ENCODE measurements around the gene TTL.
A peak's percentile ranks its signal among the peaks of the same experiment; 100 is the strongest.
"Not testable (repeated sequence)": the region's sequence is repeated elsewhere in the genome, so short reads cannot be mapped to it uniquely, and the experiment has no call there.

Gene TTL

GRCh38 chr2:112481528-112482233, at the start of gene TTL:
Gene TTL, plus strand, starts transcription at chr2:112482156. Its CDS starts 189 bp downstream, at chr2:112482345.
- peak; percentile 78 for ATAC-seq
- Mint-ChIP-seq H3K27me3 (no peaks in the 10 kb centered on the region), H3K27ac (peak within 1 kb of the TSS; percentile 86 to 93), H3K4me1 (peaks cover 40% of the 10 kb centered on the region), H3K4me3 (peak within 1 kb of the TSS; percentile 93 to 95), H3K9me3 (no peaks in the 10 kb centered on the region)
- peak; percentile 68 to 73 for DNase-seq

GRCh38 chr2:112432390-112432734, 49.6 kb upstream of the TTL start:
- H3K9me3 Mint-ChIP-seq, ATAC-seq: not testable (repeated sequence)
- H3K27me3 Mint-ChIP-seq, result peaks cover 13% of the 10 kb centered on the region
- DNase-seq, result peak in 1 of 2 donors; percentile 38
- H3K27ac Mint-ChIP-seq, result peak overlapping the region; percentile 85 to 97
- peaks cover 18% of the 10 kb centered on the region for H3K4me1 Mint-ChIP-seq
- peak overlapping the region; percentile 87 to 88 for H3K4me3 Mint-ChIP-seq

DNA sequence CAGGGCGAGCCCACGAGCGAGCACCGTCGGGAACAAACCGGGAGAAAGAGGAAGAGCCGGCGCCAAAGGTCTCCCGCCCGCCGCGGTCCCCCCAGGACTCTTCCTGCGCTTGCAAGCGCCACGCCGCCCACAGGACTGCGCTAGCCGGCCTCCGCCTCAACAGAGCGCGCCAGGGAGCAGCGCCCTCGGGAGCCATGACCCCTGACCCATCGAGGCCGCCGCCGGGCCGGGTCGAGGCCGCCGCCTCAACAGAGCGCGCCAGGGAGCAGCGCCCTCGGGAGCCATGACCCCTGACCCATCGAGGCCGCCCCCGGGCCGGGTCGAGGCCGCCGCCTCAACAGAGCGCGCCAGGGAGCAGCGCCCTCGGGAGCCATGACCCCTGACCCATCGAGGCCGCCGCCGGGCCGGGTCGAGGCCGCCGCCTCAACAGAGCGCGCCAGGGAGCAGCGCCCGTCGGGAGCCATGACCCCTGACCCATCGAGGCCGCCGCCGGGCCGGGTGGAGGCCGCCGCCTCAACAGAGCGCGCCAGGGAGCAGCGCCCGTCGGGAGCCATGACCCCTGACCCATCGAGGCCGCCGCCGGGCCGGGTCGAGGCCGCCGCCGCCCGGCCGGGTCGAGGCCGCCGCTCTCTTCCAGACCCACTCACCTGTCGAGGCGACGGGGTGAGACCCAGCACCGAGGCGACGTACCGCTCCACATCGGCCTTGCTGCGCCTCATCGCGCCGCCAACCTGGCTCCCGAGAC, 49.0 kb upstream of the TTL start:
- Mint-ChIP-seq H3K4me3 (peak overlapping the region; percentile 87 to 88), H3K27ac (peak overlapping the region; percentile 85 to 97), H3K4me1 (peaks cover 18% of the 10 kb centered on the region), H3K27me3 (peaks cover 13% of the 10 kb centered on the region)
- DNase-seq, result peak; percentile 56 to 58
- ATAC-seq, result peak; percentile 68
- H3K9me3 Mint-ChIP-seq, result not testable (repeated sequence)

DNA sequence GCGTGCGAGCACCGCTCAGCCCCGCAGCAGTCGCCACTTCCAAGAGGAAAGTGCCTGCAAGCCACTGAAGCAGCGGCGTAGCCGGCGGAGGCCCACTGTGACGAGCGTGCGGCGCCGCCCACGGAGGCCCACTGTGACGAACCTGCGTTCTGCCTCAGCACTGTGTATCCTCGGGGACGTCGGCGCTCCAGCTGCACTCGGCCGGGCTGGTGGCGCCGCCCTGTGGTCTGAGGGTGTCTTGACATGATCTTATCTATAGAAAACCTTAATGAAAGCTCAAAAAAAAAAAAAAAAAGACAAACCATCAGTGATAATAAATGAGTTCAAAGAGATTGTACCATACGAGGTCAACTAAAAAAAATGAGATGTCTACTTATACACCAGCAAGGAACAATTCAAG, 48.5 kb upstream of the TTL start, which contains the start of gene RGPD8:
RGPD8 (minus strand) TSS at position 166 of the 400 bp plus-strand sequence. CDS start 192 bp downstream, outside the sequence.
- H3K4me1 Mint-ChIP-seq, result peaks cover 18% of the 10 kb centered on the region
- peaks cover 13% of the 10 kb centered on the region for H3K27me3 Mint-ChIP-seq
- DNase-seq, result peak; percentile 90 to 94
- not testable (repeated sequence) for H3K9me3 Mint-ChIP-seq
- H3K4me3 Mint-ChIP-seq, result peak within 1 kb of the TSS; percentile 87 to 88
- ATAC-seq, result peak; percentile 99
- peak within 1 kb of the TSS; percentile 85 to 97 for H3K27ac Mint-ChIP-seq

- no peak for DNase-seq
- Mint-ChIP-seq H3K27ac (no peak overlapping the region), H3K27me3 (peaks cover 13% of the 10 kb centered on the region), H3K4me3 (no peak overlapping the region), H3K9me3 (no peaks in the 10 kb centered on the region), H3K4me1 (peaks cover 18% of the 10 kb centered on the region)
- ATAC-seq, result no peak
Measured at GRCh38 chr2:112433932-112434730, 47.8 kb upstream of the TTL start.

GRCh38 chr2:112434890-112435715, 46.9 kb upstream of the TTL start:
- Mint-ChIP-seq H3K4me1 (peaks cover 14% of the 10 kb centered on the region), H3K27ac (peak overlapping the region in 1 of 2 donors; percentile 92), H3K27me3 (peaks cover 13% of the 10 kb centered on the region)
- not testable (repeated sequence) for H3K9me3 Mint-ChIP-seq, H3K4me3 Mint-ChIP-seq, DNase-seq, ATAC-seq

- Mint-ChIP-seq H3K4me1 (peaks cover 11% of the 10 kb centered on the region), H3K27me3 (peaks cover 13% of the 10 kb centered on the region)
- H3K27ac Mint-ChIP-seq, ATAC-seq, DNase-seq, H3K9me3 Mint-ChIP-seq, H3K4me3 Mint-ChIP-seq: not testable (repeated sequence)
Measured at GRCh38 chr2:112435716-112436431, 46.1 kb upstream of the TTL start.

GRCh38 chr2:112436993-112437392, 45.0 kb upstream of the TTL start:
- not testable (repeated sequence) for H3K27ac Mint-ChIP-seq, H3K4me1 Mint-ChIP-seq, H3K4me3 Mint-ChIP-seq, DNase-seq, ATAC-seq, H3K9me3 Mint-ChIP-seq
- H3K27me3 Mint-ChIP-seq, result peaks cover 17% of the 10 kb centered on the region

DNA sequence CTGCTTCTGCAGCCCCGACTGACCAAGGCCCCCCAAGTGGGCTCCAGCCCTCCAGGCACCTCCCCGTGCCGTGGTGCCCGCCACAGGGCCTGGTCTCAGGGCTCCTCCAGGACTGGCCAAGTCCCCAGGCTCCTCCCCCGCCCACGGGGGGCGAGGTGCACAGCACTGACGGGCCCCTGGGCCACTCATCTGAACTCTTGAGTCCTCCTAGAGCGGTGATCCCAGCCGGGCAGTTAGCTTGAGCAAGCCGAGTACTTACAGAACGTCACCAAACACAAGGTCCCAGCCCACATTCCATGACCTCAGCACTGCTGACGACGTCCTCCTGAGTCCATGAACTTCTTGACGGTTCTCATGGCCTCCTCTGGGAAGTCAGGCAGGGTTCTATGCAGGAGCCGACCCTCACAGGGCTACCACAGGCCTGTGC, 44.5 kb upstream of the TTL start:
- not testable (repeated sequence) for DNase-seq, H3K4me3 Mint-ChIP-seq, H3K27ac Mint-ChIP-seq, H3K4me1 Mint-ChIP-seq, ATAC-seq, H3K9me3 Mint-ChIP-seq
- H3K27me3 Mint-ChIP-seq, result peaks cover 22% of the 10 kb centered on the region

DNA sequence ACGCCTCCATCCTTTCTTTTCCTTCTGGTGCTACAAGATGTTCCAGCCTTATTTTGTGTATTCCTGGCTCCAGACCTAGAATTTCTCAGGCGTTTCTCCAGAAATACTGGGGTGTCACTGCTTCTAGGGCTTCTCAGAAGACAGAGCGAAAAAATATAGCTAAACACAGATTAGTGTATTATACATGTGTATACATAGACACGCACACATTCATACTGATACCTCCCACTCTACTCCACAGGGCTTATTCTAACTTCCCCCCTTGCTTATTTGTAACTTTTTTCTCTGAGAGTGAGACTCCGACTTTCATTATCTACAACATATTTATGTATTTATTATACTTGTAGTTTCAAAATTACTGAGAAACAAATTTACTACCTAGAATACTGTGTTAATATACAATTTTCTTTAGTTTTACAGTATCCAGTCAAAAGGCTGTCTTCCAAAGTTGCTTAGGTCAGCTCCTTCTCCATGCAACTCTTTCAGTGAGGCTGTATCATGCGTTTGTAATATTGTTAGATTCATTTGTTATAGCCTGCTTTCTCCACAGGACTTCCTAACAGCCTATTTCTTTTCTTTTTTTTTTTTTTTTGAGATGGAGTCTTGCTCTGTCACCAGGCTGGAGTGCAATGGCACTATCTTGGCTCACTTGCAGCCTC, 43.2 kb upstream of the TTL start:
- H3K4me1 Mint-ChIP-seq, ATAC-seq, DNase-seq, H3K4me3 Mint-ChIP-seq, H3K27ac Mint-ChIP-seq, H3K9me3 Mint-ChIP-seq: not testable (repeated sequence)
- H3K27me3 Mint-ChIP-seq, result peaks cover 28% of the 10 kb centered on the region

GRCh38 chr2:112444256-112444655, 37.7 kb upstream of the TTL start:
- not testable (repeated sequence) for ATAC-seq, H3K9me3 Mint-ChIP-seq, H3K4me3 Mint-ChIP-seq, H3K4me1 Mint-ChIP-seq, DNase-seq, H3K27ac Mint-ChIP-seq
- peaks cover 21% of the 10 kb centered on the region for H3K27me3 Mint-ChIP-seq

DNA sequence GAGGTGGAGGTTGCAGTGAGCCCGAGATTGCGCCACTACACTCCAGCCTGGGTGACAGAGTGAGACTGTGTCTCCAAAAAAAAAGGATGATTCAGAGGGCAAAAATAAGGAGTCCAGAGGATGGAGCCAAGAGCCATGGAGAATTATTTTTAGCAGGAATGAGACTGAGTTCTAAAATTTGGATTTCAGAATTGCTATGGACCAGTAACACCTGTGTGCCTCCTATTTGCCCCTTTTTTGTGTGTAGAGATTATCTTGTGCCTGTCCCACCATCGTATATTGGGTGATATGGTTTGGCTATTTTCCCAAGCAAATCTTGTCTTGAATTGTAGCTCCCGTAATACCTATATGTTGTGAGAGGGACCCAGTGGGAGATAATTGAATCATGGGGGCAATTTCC, 32.1 kb upstream of the TTL start:
- ATAC-seq, result no peak
- H3K4me3 Mint-ChIP-seq, result no peak overlapping the region
- H3K4me1 Mint-ChIP-seq, result no peaks in the 10 kb centered on the region
- peaks cover 0 to 12% of the 10 kb centered on the region in 2 donors for H3K9me3 Mint-ChIP-seq
- H3K27ac Mint-ChIP-seq, result no peak overlapping the region
- no peak for DNase-seq
- no peaks in the 10 kb centered on the region for H3K27me3 Mint-ChIP-seq

DNA sequence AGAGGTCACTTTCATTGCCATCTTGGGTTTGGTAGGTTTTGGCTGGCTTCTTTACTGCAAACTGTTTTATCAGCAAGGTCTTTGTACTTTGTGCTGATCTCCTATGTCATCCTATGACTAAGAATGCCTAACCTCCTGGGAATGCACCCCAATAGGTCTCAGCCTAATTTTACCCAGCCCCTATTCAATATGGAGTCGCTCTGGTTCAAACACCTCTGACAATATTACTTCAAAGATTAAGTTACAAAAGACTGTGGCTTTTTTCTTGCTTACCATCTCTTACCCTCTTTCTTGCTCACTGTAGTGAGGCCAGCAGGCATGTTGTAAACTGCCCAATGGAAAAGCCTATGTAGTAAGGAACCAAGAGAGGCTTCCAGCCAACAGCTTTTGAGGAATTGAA, 30.6 kb upstream of the TTL start:
- H3K4me3 Mint-ChIP-seq, result no peak overlapping the region

DNA sequence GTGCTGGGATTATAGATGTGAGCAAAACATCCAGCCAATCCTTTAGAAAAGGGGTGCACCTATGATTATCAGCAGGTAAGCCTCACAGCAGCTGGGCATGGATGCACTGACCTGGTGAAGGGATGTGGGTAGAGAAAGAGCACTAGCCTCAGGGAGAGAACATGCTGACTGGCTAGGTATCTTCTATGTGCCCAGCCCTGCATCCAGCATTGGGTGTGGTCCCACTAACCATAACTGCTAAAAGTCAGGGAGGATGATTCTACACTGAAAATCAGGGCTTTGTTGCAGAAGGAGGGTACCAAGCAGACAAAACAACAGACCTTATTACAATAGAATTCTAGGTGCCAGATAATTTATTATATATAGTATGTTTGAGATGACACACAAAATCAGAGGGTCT, 27.4 kb upstream of the TTL start:
- H3K9me3 Mint-ChIP-seq, result peaks cover 0 to 12% of the 10 kb centered on the region in 2 donors
- no peak for DNase-seq
- no peak for ATAC-seq
- H3K27me3 Mint-ChIP-seq, result no peaks in the 10 kb centered on the region
- no peaks in the 10 kb centered on the region for H3K4me1 Mint-ChIP-seq
- H3K4me3 Mint-ChIP-seq, result no peak overlapping the region
- H3K27ac Mint-ChIP-seq, result peak overlapping the region in 1 of 2 donors; percentile 14

More for the DNA sequence above, 30.6 kb upstream of the TTL start:
- Mint-ChIP-seq H3K9me3 (peaks cover 0 to 12% of the 10 kb centered on the region in 2 donors), H3K4me1 (no peaks in the 10 kb centered on the region), H3K27me3 (no peaks in the 10 kb centered on the region), H3K27ac (no peak overlapping the region)
- no peak for ATAC-seq
- no peak for DNase-seq
